Measurements from ENCODE around the gene EFNA4.

DNA sequence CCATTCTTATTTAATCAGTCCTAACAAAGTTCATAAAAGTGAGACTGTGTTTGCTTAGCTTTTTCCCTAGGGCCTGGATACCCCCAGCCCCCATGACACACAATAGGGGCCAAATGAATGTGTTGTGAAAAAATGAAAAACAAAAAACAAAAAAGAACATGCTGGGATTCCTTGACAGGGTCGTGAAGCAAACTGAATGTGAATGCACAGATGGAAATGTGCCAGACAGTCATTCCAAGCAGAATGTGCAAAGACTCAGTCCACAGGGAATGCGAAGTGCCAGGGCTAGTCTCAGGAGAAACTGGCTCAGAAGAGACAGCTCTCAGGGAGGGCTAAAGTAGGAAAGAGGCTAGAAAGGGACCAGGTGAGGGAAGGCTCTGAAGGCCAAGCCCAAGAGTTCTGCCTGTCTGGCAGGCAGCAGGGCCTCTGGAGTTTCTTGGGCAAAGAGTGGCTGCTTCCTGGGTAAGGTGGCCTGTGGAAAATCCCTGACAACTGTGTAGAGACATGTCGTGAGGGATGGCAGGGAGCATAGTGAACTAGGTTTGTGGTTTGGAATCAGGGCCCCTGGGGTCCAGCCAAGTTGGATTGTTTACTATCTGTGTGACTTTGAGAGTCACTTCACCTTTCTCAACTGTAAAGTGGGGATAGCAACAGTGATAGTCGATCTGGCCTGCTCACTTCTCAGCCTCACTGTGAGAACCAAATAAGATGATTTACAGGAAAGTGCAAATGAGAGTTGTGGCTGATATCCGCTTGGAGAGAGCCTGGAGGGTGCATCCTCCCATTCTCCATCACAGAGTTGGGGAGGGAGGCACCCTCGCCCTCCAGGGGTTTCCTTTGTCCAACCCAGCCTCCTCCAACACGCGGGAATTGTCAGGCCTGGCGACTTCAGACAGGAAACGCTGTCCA lies 13.6 kb upstream of the EFNA4 start:
- TF ChIP-seq, protein P1, sequence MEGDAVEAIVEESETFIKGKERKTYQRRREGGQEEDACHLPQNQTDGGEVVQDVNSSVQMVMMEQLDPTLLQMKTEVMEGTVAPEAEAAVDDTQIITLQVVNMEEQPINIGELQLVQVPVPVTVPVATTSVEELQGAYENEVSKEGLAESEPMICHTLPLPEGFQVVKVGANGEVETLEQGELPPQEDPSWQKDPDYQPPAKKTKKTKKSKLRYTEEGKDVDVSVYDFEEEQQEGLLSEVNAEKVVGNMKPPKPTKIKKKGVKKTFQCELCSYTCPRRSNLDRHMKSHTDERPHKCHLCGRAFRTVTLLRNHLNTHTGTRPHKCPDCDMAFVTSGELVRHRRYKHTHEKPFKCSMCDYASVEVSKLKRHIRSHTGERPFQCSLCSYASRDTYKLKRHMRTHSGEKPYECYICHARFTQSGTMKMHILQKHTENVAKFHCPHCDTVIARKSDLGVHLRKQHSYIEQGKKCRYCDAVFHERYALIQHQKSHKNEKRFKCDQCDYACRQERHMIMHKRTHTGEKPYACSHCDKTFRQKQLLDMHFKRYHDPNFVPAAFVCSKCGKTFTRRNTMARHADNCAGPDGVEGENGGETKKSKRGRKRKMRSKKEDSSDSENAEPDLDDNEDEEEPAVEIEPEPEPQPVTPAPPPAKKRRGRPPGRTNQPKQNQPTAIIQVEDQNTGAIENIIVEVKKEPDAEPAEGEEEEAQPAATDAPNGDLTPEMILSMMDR (conservative IDR thresholded peaks at IDR 0.05 in 1 of 2, IDR thresholded peaks at IDR 0.05 in 1 of 2; ENCODE audit: low read depth in 1 of 2, low read length in 2 of 2), result no peak
- no peak for TF ChIP-seq EZH2 (IDR thresholded peaks at IDR 0.05; ENCODE audit: low read length, missing control alignments)

Measured in fibroblast of lung (primary cell).